HEK293T (cell line): Measurements from ENCODE around the gene MTG2.

Experiments used
- ARNT ChIP-seq: fragments of 450-650 bp; IDR thresholded peaks from 2 replicates; pipeline ENCODE4 v1.6.1; 2017; ENCODE audit warnings: mild to moderate bottlenecking
- ELF4 ChIP-seq: fragments of 450-650 bp; IDR thresholded peaks from 2 replicates; pipeline ENCODE4 v1.6.1; 2017; ENCODE audit warnings: antibody characterized with exemption
- FOXA1 ChIP-seq: fragments of 450-650 bp; IDR thresholded peaks from 2 replicates; pipeline ENCODE4 v1.6.1; 2016; ENCODE audit warnings: mild to moderate bottlenecking
- FOXK2 ChIP-seq: fragments of 450-650 bp; IDR thresholded peaks from 2 replicates; pipeline ENCODE4 v1.6.1; 2016; ENCODE audit warnings: mild to moderate bottlenecking
- FOXM1 ChIP-seq: fragments of 450-650 bp; IDR thresholded peaks from 2 replicates; pipeline ENCODE4 v1.6.1; 2017; ENCODE audit warnings: mild to moderate bottlenecking, borderline replicate concordance
- HDGF ChIP-seq: fragments of 450-650 bp; IDR thresholded peaks from 2 replicates; pipeline ENCODE4 v1.6.1; 2017; ENCODE audit warnings: antibody characterized with exemption, borderline replicate concordance
- L3MBTL2 ChIP-seq: fragments of 450-650 bp; conservative IDR thresholded peaks from 2 replicates; pipeline ENCODE4 v1.6.1; 2016; ENCODE audit warnings: mild to moderate bottlenecking
- NFRKB ChIP-seq: fragments of 450-650 bp; IDR thresholded peaks from 2 replicates; pipeline ENCODE4 v1.6.1; 2016; ENCODE audit warnings: mild to moderate bottlenecking, moderate library complexity
- PKNOX1 ChIP-seq: fragments of 450-650 bp; IDR thresholded peaks from 2 replicates; pipeline ENCODE4 v1.6.1; 2016
- SP1 ChIP-seq: fragments of 450-650 bp; IDR thresholded peaks from 2 replicates; pipeline ENCODE4 v1.6.1; 2017
- SUZ12 ChIP-seq: fragments of 450-650 bp; IDR thresholded peaks from 2 replicates; pipeline ENCODE4 v1.6.1; 2016; ENCODE audit warnings: mild to moderate bottlenecking
- ZNF384 ChIP-seq: fragments of 450-650 bp; IDR thresholded peaks from 2 replicates; pipeline ENCODE4 v1.6.1; 2016

GRCh38 chr20:62246431-62246830 is 63.6 kb downstream of the MTG2 start:
- no peak for TF ChIP-seq ELF4
- TF ChIP-seq SP1, result no peak
- no peak for TF ChIP-seq FOXA1
- TF ChIP-seq L3MBTL2, result no peak
- no peak for TF ChIP-seq SUZ12
- TF ChIP-seq HDGF, result no peak
- TF ChIP-seq FOXK2, result no peak
- no peak for TF ChIP-seq ZNF384
- no peak for TF ChIP-seq PKNOX1
- TF ChIP-seq FOXM1, result no peak
- TF ChIP-seq NFRKB, result no peak
- TF ChIP-seq ARNT, result no peak
